Putamen (tissue), 1 donor: ENCODE results near the gene LDHB.
"Not testable (repeated sequence)": the region's sequence is repeated elsewhere in the genome, so short reads cannot be mapped to it uniquely, and the experiment has no call there.

ENCODE experiments used
- DNase-seq: peaks from one replicate; pipeline ENCODE4 v3.0.0-alpha.2; 2016; ENCODE audit warnings: low spot score

Gene LDHB

DNA sequence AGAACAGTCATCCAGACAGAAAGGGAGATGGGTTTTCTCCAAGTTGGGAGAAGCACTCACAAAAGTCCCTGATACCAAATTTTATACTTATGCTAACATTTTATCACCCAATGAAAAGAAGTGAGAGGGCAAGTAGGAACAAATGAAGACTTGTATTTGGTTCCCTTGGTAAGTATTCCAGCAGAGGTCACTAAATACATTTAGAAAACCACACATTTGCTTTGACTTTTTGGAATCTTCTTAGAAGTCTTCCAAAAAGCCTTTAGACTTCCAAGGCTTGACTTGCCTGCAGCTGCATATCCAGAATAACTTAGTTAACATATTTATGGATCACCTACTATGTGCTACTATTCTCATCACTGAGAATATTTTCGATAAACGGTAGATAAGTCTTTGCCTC, 49.9 kb downstream of the LDHB start:
- peak; percentile 19 for DNase-seq

DNA sequence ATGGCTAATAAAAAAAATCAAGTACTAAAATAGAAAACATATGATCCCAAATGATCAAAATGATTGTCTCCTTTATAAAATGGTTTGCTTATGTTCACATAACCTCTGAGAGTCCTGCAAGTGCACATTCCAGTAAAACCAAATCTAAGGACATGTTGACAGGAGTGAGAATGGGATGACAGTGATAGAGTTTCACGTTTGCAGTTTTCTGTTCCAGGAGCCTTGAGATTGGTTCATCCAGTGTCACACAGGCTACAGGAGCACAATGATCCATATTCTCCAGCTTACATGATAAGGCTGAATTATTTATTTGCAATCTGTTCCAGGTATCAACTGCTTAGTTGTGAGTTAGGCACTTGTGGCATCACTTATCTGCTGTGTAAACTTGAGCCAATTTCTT, 51.5 kb downstream of the LDHB start:
- no peak for DNase-seq

DNA sequence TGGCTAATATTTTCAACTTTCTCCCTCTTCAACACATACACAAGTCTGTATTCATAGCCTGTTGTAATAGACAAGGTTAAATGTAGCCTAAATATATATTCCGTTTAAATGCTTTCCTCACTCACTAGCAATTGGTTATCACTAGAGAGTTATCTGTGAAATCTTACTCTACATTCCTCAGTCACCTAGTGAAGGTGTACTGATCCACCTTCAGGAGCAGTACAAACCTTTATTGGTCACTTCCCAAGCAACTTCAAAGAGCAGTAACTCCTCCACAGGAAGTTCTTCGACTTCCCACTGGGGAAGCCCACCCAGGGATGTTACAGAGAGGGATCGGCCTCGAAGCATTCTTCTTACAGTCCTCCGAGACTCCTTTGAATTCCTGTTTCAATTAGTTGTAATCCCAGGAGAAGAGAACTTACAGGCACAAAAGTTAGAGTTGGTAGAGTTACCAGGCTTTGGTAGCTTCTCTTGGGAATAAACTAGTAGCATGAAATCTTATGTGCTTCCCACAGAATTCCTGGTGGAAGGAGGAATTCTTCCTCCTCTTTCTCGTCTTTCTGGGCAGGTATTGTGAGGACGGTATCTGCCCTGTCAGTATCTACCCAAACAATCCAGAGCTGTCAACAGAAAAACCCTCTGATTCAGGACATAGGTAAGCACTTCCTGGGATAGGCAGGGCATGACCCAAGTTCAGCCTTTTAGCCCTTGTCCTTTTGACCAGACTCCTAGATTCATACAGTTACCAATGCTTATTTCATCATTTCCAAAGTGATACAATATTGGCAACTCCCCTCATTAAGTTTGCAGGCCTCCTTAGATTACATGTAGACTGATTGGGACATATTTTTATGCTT, 53.2 kb downstream of the LDHB start, which contains the start of gene GYS2:
TSS of gene GYS2 (minus strand) at position 603 of the 857 bp plus-strand sequence. CDS start at position 348, 255 bp downstream.
- DNase-seq: no peak

DNA sequence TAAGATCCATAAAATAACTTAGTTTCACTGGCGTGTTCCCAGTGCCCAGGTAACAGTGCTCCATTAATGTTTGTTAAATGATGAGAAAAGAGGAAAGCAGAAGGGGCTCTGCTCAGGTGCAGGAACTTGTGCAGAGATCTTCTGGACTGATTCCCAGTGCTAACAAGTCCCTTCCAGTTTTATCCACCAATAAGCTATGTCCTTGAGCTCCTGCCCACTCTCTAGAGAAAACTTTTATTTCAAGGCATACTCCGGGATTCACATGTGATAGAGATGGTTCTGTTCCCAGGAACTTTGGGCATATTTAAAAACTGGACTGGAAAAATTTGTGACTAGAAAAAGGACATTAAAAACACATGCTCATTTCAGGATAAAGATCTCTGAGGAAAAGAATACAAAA, 54.9 kb downstream of the LDHB start:
- no peak for DNase-seq

DNA sequence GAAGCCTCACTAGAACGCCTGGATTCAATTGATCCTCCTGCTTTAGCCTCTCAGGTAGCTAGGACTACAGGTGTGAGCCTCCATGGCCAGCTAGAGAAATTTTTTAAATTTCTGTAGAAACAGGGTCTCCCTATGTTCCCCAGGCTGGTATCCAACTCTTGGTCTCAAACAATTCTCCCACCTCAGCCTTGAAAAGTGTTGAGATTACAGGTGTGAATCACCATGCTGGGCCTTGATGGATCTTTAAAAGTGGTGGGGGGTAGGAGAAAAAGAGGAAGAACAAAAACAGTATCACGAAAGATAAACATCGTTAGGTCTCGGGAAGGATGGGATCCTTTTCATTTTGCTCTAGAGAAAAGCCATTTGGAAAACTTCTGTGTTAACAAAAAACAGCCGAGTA, 57.4 kb downstream of the LDHB start:
- no peak for DNase-seq

DNA sequence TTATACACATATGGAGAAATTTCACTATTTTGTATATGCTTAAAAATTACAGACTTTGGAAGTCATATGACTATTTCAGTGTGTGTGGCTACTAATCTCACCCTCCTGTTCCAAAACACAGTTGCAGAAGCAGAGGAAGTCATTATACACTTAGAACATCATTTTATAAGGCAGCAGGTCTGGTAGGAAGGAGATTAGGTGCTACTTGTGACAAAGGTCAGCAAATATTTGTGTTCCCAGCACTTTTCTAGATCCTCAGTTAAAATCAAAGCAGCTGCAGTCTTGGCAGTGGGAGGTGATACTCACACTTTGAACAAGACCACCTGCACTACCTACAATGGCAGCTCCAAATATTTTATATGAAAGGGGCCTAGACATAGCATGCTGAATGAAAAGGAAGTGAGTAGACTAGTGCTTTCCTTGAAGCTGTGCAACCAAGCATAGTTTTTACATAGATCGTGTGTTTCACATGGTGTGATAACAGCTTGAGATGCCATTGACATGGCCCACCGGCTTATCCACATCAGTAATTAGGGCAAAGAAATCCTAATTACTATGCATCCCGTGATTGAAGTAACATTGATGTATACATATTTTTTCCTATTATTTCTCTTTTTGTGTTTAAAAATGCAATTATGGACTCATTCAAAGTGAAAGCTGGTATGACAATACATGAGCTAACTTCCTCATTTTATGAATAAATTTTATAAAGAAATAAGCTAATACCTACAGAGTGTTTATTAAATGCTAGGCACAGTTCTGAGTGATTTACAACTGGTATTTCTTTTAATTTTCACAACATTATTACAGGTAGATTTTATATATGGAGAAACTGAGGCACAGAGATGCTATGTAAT, 58.3 kb downstream of the LDHB start:
- no peak for DNase-seq

DNA sequence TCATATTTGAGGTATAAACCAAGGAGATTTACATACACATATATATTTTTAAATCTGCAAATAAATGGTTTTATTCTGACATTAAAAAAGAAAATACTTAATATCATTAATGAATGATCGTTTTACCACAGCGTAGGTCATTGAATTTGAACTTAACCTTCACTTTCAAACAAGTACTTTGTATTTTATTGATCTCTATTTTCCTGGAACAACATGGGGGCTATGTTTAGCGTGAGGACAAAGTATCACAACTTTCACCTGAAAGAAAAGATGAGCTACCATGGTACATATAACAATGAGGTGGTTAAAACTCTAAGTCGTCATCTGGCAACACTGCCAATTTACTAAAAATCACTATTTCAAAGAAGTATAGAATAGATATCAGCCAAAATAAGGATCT, 59.0 kb downstream of the LDHB start:
- no peak for DNase-seq

DNA sequence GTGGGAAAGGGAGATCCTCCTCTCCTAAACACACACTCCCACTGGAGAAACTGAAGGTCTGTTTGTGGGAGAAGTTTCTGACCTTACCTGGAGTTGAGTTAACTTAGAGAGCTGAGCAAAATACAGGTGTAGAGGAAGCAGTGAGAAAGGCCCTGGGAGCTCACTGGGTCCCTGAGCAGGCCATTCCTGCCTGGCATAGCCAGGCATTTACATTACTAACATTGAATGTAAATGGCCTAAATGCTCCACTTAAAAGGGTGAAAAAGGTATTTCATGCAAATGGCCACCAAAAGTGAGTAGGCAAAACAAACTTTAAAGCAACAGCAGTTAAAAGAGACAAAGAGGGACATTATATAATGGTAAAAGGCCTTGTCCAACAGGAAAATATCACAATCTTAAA, 62.3 kb downstream of the LDHB start:
- DNase-seq: not testable (repeated sequence)

DNA sequence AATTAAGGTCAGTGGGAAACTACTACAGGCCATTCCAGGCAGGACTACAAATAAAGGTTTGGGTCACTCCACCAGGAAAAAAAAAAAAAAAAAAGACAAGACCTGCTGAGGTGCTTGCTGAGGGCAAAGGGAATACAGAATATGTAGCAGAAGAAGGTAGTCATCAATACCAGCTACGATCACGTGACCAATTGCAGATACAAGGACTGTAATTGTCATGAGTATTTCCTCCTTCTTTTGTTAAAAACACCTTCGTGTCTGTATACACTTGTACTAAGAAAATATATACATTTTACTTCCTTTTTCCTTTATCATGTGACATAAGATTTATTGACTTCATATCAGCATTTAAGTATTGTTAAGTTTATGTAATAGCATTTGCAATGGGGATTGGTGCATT, 72.2 kb downstream of the LDHB start:
- DNase-seq: no peak
